KMS-11 (cell line): ENCODE data around the gene CARD19.

Source experiments
- H2AFZ ChIP-seq: fragments of 200-600 bp; sonication (generic); 2 replicates; pipeline ENCODE4 v1.6.1; 2016; ENCODE audit warnings: antibody characterized with exemption, mixed run types, low read depth
- H3K27ac ChIP-seq: fragments of 200-600 bp; sonication (generic); 2 replicates; pipeline ENCODE4 v1.6.1; 2016; ENCODE audit warnings: mild to moderate bottlenecking, mixed run types
- H3K27me3 ChIP-seq: fragments of 200-600 bp; sonication (generic); 2 replicates; pipeline ENCODE4 v1.6.1; 2017; ENCODE audit warnings: mild to moderate bottlenecking, low read depth, mixed run types, moderate library complexity; ENCODE audit not compliant: insufficient read depth
- H3K36me3 ChIP-seq: fragments of 200-600 bp; sonication (generic); 2 replicates; pipeline ENCODE4 v1.6.1; 2017; ENCODE audit warnings: mild to moderate bottlenecking, mixed run types; ENCODE audit not compliant: insufficient read depth
- H3K4me1 ChIP-seq: fragments of 200-600 bp; sonication (generic); 2 replicates; pipeline ENCODE4 v1.6.1; 2016; ENCODE audit warnings: mild to moderate bottlenecking, low read depth, mixed run types; ENCODE audit not compliant: poor library complexity, severe bottlenecking
- H3K4me2 ChIP-seq: fragments of 200-600 bp; sonication (generic); 2 replicates; pipeline ENCODE4 v1.7.0; 2016; ENCODE audit warnings: mild to moderate bottlenecking, mixed run types
- H3K4me3 ChIP-seq: fragments of 200-600 bp; sonication (generic); IDR thresholded peaks from 2 replicates; pipeline ENCODE4 v1.6.1; 2017; ENCODE audit warnings: low read depth, low read length, mixed read lengths; ENCODE audit not compliant: insufficient read depth
- H3K79me2 ChIP-seq: fragments of 200-600 bp; sonication (generic); 2 replicates; pipeline ENCODE4 v1.6.1; 2016; ENCODE audit warnings: low read depth, mixed run types; ENCODE audit not compliant: insufficient read depth
- H3K9ac ChIP-seq: fragments of 200-600 bp; sonication (generic); 2 replicates; pipeline ENCODE4 v1.6.1; 2016; ENCODE audit warnings: mild to moderate bottlenecking, mixed run types
- H4K20me1 ChIP-seq: fragments of 200-600 bp; sonication (generic); 2 replicates; pipeline ENCODE4 v1.6.1; 2016; ENCODE audit warnings: mild to moderate bottlenecking, mixed run types; ENCODE audit not compliant: insufficient read depth
- TF ChIP-seq, protein P1 (sequence below): fragments of 200-600 bp; sonication (generic); conservative IDR thresholded peaks from 2 replicates; pipeline ENCODE4 v1.6.1; 2017; ENCODE audit warnings: low read depth, mild to moderate bottlenecking, antibody characterized with exemption, low read length, moderate library complexity, mixed read lengths

Gene CARD19

DNA sequence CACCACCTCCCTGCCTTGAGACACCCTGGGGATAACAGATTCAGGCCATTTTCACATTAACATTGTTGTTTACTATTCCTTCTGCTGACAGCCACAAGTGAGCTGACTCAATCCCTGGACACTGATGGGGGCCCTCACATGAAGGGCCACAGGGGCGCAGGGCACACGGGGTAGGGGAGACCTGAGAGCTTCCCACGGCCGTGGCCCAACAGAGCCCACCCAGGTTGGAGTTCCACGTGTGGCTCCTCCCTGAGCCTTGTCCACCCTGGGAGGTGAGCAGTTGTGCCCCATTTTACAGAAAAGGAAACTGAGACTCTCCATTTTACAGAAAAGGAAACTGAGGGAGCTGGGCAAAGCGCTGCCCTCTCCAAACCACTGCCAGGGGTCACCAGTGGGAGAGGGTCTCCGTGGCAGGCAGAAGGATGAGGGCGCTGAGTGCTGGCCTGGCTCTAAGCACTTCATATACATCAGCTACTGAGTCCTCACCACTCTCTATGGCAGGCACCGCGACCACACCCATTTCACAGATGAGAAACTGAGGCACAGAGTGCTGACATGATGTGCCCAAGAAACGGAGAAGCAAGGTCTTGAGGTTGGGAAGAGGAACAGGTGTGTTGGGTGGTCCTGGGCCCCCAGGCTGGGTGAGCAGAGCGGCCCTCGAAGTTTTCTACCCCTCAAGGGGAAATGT, 35.7 kb downstream of the CARD19 start:
- Histone ChIP-seq H3K79me2 (peaks cover 13% of the 10 kb centered on the region), H4K20me1 (no peaks in the 10 kb centered on the region), H3K27me3 (no peaks in the 10 kb centered on the region), H3K9ac (no peak overlapping the region), H3K4me1 (peaks cover 22% of the 10 kb centered on the region), H3K27ac (no peak overlapping the region), H3K36me3 (no peaks in the 10 kb centered on the region), H3K4me2 (no peak overlapping the region; the same call in 1 of the 2 replicates), H3K4me3 (no peak overlapping the region), H2AFZ (no peak overlapping the region)
- TF ChIP-seq, protein P1, sequence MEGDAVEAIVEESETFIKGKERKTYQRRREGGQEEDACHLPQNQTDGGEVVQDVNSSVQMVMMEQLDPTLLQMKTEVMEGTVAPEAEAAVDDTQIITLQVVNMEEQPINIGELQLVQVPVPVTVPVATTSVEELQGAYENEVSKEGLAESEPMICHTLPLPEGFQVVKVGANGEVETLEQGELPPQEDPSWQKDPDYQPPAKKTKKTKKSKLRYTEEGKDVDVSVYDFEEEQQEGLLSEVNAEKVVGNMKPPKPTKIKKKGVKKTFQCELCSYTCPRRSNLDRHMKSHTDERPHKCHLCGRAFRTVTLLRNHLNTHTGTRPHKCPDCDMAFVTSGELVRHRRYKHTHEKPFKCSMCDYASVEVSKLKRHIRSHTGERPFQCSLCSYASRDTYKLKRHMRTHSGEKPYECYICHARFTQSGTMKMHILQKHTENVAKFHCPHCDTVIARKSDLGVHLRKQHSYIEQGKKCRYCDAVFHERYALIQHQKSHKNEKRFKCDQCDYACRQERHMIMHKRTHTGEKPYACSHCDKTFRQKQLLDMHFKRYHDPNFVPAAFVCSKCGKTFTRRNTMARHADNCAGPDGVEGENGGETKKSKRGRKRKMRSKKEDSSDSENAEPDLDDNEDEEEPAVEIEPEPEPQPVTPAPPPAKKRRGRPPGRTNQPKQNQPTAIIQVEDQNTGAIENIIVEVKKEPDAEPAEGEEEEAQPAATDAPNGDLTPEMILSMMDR: no peak

DNA sequence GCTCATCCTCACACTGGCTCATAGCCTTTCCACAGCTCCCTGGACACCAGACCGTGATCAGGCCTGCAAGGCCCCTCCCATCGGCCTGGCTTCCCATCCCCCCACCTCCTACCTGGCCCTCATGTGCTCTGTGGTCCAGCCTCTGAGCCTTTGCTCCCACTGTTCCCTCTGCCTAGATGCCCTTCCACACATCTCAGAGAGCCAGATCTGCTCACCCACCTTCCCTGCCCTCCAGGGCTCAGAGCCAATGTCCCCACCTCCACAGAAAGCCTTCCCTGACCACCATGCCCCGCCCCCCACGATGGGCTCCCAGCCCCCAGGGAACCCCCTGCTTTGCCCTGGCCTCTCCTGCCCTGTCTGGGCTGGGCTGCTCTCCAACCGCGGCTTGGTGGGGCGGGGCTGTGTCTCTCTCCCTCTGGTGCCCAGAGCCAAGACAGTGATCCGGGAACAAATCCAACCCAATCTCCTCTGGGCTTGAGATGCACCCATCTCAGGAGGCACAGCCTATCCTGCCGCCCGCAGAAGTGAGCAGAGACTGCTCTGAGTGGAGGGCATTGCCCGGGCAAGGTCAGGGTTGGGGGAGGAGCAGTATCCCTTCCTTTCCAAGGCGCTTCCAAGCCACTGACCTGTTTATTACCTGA, 36.4 kb downstream of the CARD19 start:
- Histone ChIP-seq H3K79me2 (peaks cover 13% of the 10 kb centered on the region), H2AFZ (no peak overlapping the region), H4K20me1 (no peaks in the 10 kb centered on the region), H3K27ac (no peak overlapping the region), H3K27me3 (no peaks in the 10 kb centered on the region), H3K9ac (peak overlapping the region; percentile 89; the same call in 1 of the 2 replicates), H3K4me1 (peaks cover 22% of the 10 kb centered on the region), H3K4me2 (peak overlapping the region; percentile 70), H3K4me3 (no peak overlapping the region), H3K36me3 (no peaks in the 10 kb centered on the region)
- TF ChIP-seq, protein P1: no peak

DNA sequence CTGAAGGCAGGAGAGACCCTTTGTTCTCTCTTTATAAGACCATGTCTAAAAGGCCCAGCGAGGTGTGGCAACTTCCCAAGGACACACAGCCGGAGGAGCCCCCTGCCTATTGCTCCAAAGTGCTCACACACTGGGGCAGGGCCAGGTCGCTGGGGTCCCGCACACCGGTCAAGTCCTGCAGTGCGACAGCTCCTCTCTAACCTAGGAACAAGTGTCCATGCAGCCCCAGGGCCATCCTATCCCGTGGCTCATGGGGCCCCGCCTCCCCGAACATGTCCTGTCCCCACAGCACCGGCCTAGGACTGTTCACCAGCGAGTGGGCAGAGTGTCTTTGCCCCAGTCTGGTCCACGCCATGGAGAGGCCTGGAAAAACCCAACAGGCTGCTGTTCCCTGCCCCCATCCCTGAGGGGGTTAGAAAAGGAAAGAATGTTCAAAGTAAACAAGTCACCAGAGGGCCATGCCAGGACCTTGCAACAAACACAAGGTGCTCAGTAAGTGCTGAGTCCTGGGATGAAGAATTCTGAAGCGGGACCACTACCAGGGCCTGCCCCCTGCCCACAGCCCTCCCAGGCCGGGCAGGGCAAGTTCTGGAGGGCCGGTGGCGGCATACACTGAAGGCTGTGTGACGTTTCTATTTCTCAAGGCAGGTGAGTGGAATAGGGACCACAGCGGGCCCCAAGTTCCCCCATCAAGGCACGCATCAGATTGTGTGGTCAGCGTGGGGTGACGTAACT, 37.1 kb downstream of the CARD19 start:
- H3K27ac ChIP-seq: peak overlapping the region; percentile 72
- H2AFZ ChIP-seq: peak overlapping the region; percentile 89
- H3K4me2 ChIP-seq: peak overlapping the region; percentile 70
- no peak overlapping the region for H3K4me3 ChIP-seq
- no peaks in the 10 kb centered on the region for H3K36me3 ChIP-seq
- H3K4me1 ChIP-seq: peaks cover 22% of the 10 kb centered on the region
- no peaks in the 10 kb centered on the region for H3K27me3 ChIP-seq
- no peaks in the 10 kb centered on the region for H4K20me1 ChIP-seq
- peak overlapping the region; percentile 89 for H3K9ac ChIP-seq
- TF ChIP-seq, protein P1: no peak
- H3K79me2 ChIP-seq: peaks cover 13% of the 10 kb centered on the region

DNA sequence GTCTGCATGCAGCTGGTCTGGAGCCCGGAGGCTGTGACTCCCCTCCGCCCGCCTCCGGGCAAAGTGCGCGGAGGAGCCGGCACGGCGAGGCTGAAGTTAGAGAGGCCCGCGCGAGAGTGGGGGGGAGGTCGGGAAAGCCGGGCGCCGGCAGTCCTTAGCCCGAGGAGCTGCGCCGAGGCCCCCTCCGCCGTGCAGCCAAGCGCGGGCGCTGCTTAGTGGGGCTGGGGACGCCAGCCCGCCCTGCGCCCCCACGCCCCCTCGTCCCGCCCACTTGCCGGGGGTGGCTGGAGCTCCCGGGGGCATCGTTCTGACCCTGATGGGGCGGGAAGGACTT, 37.6 kb downstream of the CARD19 start:
- peak overlapping the region; percentile 72 for H3K27ac ChIP-seq
- no peaks in the 10 kb centered on the region for H3K36me3 ChIP-seq
- H3K4me3 ChIP-seq: no peak overlapping the region
- H3K79me2 ChIP-seq: peaks cover 13% of the 10 kb centered on the region
- peak overlapping the region; percentile 89 for H2AFZ ChIP-seq
- H4K20me1 ChIP-seq: no peaks in the 10 kb centered on the region
- peaks cover 22% of the 10 kb centered on the region for H3K4me1 ChIP-seq
- no peaks in the 10 kb centered on the region for H3K27me3 ChIP-seq
- TF ChIP-seq, protein P1: no peak
- H3K9ac ChIP-seq: peak overlapping the region; percentile 89
- H3K4me2 ChIP-seq: peak overlapping the region; percentile 70
